Measurements from ENCODE around the gene EXOC7. TPM values are rescaled to one million over a fixed set of nuclear protein-coding genes. Genes with fewer than 3 reads are reported as not detected.

Gene EXOC7
- total and polyA plus RNA-seq, 2 donors (not counting 1 experiment from before 2014, with no cell fraction given), result 66.8 to 88.8 TPM

DNA sequence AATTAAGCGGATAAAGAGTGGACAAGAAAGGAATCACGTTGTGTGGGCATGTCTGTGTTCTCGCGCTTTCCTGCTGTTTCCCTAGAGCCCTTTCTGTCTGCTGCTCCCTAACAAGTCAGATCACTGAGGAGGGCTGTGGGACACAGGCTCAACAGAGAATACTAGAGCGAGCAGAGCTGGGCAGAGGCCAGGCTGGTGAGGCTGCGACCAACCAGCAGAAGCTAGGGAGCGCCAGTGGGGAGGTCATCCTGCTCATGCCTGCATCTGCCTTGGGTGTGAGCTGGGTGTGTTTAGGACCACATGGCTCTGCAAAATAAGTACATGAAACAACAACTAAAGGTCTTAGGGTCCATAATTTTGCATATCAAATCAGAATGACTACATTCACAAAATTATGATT is 49.0 kb upstream of the EXOC7 start:
- Histone ChIP-seq H3K4me1 (ENCODE audit: control insufficient read depth, extremely low read depth, insufficient read depth, low read length) (no peaks in the 10 kb centered on the region), H3K79me2 (ENCODE audit: control insufficient read depth, insufficient read depth, low read length) (no peaks in the 10 kb centered on the region), H4K20me1 (ENCODE audit: control insufficient read depth, extremely low read depth, insufficient read depth, low read length) (no peaks in the 10 kb centered on the region), H3K27me3 (ENCODE audit: control insufficient read depth, insufficient read depth, low read length) (peaks cover 3% of the 10 kb centered on the region), H3K4me3 (replicated peaks in 1 of 4; ENCODE audit: control extremely low read depth in 1 of 4, insufficient read depth in 1 of 4, low read depth in 3 of 4, low read length in 4 of 4) (no peak overlapping the region), H3K27ac (ENCODE audit: insufficient read depth, low read length) (no peak overlapping the region), H3K9me3 (ENCODE audit: control insufficient read depth, insufficient read depth, low read depth, low read length) (no peaks in the 10 kb centered on the region), H3K9ac (ENCODE audit: insufficient read depth, low read length) (no peak overlapping the region), H3K4me2 (ENCODE audit: extremely low read depth, insufficient read depth, low read length) (no peak overlapping the region), H3K36me3 (ENCODE audit: control insufficient read depth, insufficient read depth, low read length) (no peaks in the 10 kb centered on the region), H2AFZ (ENCODE audit: low read length) (no peak overlapping the region)
- DNase-seq (ENCODE audit: low read depth in 2 of 2), result no peak
- TF ChIP-seq, protein P1, sequence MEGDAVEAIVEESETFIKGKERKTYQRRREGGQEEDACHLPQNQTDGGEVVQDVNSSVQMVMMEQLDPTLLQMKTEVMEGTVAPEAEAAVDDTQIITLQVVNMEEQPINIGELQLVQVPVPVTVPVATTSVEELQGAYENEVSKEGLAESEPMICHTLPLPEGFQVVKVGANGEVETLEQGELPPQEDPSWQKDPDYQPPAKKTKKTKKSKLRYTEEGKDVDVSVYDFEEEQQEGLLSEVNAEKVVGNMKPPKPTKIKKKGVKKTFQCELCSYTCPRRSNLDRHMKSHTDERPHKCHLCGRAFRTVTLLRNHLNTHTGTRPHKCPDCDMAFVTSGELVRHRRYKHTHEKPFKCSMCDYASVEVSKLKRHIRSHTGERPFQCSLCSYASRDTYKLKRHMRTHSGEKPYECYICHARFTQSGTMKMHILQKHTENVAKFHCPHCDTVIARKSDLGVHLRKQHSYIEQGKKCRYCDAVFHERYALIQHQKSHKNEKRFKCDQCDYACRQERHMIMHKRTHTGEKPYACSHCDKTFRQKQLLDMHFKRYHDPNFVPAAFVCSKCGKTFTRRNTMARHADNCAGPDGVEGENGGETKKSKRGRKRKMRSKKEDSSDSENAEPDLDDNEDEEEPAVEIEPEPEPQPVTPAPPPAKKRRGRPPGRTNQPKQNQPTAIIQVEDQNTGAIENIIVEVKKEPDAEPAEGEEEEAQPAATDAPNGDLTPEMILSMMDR (conservative IDR thresholded peaks at IDR 0.05 in 1 of 2, IDR thresholded peaks at IDR 0.05 in 1 of 2; ENCODE audit: low read depth in 1 of 2, low read length in 2 of 2), result no peak
- no peak for TF ChIP-seq EZH2 (IDR thresholded peaks at IDR 0.05; ENCODE audit: low read length, missing control alignments)

DNA sequence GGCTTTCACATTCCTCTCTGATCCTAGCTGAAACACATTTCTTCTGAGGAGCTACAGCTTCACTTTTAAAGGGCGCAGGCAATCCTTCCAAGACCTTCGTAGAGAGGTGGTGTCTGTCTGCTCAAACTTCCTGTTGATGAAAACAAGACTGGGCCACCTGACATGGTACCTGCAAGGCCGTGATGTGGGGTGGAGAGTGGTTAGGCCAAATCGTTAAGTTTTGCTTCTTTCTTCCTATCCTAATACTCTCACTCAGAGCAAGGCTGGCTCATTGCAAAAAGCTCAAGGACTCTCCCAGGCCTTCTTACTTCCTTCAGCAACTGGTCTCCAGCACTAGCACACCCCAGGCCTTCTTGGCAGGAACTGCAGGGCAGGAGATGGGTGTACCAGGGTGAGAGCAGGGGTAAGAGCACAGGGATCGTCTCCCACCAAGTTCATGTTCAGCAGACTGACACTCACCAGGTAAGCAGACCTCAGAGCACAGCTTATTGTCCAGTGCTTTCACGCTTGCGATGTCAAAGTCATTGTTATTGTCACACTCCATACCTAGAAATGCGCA is 48.4 kb upstream of the EXOC7 start:
- Histone ChIP-seq H2AFZ (ENCODE audit: low read length) (no peak overlapping the region), H3K27ac (ENCODE audit: insufficient read depth, low read length) (no peak overlapping the region), H3K9ac (ENCODE audit: insufficient read depth, low read length) (no peak overlapping the region), H3K36me3 (ENCODE audit: control insufficient read depth, insufficient read depth, low read length) (no peaks in the 10 kb centered on the region), H3K9me3 (ENCODE audit: control insufficient read depth, insufficient read depth, low read depth, low read length) (no peaks in the 10 kb centered on the region), H3K79me2 (ENCODE audit: control insufficient read depth, insufficient read depth, low read length) (no peaks in the 10 kb centered on the region), H3K4me2 (ENCODE audit: extremely low read depth, insufficient read depth, low read length) (no peak overlapping the region), H3K4me3 (replicated peaks in 1 of 4; ENCODE audit: control extremely low read depth in 1 of 4, insufficient read depth in 1 of 4, low read depth in 3 of 4, low read length in 4 of 4) (no peak overlapping the region), H4K20me1 (ENCODE audit: control insufficient read depth, extremely low read depth, insufficient read depth, low read length) (no peaks in the 10 kb centered on the region), H3K27me3 (ENCODE audit: control insufficient read depth, insufficient read depth, low read length) (peaks cover 2% of the 10 kb centered on the region), H3K4me1 (ENCODE audit: control insufficient read depth, extremely low read depth, insufficient read depth, low read length) (no peaks in the 10 kb centered on the region)
- DNase-seq (ENCODE audit: low read depth in 2 of 2), result no peak
- no peak for TF ChIP-seq EZH2 (IDR thresholded peaks at IDR 0.05; ENCODE audit: low read length, missing control alignments)
- TF ChIP-seq, protein P1 (conservative IDR thresholded peaks at IDR 0.05 in 1 of 2, IDR thresholded peaks at IDR 0.05 in 1 of 2; ENCODE audit: low read depth in 1 of 2, low read length in 2 of 2), result no peak

DNA sequence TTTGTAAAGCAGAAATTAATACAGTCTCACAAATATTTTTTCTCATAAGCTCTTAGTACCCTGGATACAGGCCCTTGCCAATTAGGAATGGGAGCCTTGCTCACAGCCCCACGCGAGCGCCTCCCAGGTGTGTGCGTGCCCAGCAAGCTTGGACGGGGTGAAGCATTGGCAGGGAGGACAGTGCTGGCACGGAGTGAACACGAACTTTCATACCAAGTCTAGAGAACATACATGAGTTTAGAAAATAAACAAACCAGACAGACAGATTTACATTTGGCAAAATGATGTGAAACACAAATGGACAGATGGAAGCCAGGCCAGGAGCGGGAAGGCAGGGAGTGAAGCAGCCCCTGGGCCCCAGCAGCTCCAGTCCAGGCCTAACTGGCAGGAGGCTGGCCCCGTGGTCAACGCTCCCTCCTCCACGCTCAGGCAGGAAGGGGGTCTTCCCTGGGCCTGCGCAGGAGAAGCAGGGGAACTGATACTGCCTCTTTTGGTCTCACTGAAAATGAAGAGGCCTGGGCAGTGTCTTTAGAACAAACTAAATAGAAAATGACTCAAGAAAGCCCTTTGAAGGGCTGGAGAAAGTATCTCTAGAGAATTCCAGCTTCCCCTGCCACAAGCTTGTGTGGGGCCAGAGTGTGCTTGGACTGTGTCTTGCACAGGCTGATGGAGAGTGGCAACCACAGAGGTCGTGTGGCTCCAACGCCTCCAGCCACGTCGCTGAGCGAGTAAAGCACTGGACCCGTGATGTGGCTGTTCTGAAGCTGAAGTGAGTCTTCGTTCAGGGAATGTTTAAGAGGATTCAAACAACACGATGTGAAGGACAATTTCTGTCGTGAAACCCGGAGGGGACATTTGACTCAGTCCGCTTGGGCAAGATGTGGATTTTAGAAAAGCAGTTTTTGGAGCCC is 47.4 kb upstream of the EXOC7 start:
- Histone ChIP-seq H3K79me2 (ENCODE audit: control insufficient read depth, insufficient read depth, low read length) (no peaks in the 10 kb centered on the region), H3K36me3 (ENCODE audit: control insufficient read depth, insufficient read depth, low read length) (no peaks in the 10 kb centered on the region)

More for the DNA sequence above, 47.4 kb upstream of the EXOC7 start:
- H4K20me1 ChIP-seq (ENCODE audit: control insufficient read depth, extremely low read depth, insufficient read depth, low read length), result no peaks in the 10 kb centered on the region
- H3K4me3 ChIP-seq (replicated peaks in 1 of 4; ENCODE audit: control extremely low read depth in 1 of 4, insufficient read depth in 1 of 4, low read depth in 3 of 4, low read length in 4 of 4), result no peak overlapping the region
- H3K9me3 ChIP-seq (ENCODE audit: control insufficient read depth, insufficient read depth, low read depth, low read length), result no peaks in the 10 kb centered on the region
- TF ChIP-seq, protein P1 (conservative IDR thresholded peaks at IDR 0.05 in 1 of 2, IDR thresholded peaks at IDR 0.05 in 1 of 2; ENCODE audit: low read depth in 1 of 2, low read length in 2 of 2), result no peak
- no peak for TF ChIP-seq EZH2 (IDR thresholded peaks at IDR 0.05; ENCODE audit: low read length, missing control alignments)
- no peak overlapping the region for H3K9ac ChIP-seq (ENCODE audit: insufficient read depth, low read length)
- no peak overlapping the region for H2AFZ ChIP-seq (ENCODE audit: low read length)
- H3K4me2 ChIP-seq (ENCODE audit: extremely low read depth, insufficient read depth, low read length), result no peak overlapping the region
- H3K27ac ChIP-seq (ENCODE audit: insufficient read depth, low read length), result no peak overlapping the region
- no peak for DNase-seq (ENCODE audit: low read depth in 2 of 2)
- H3K4me1 ChIP-seq (ENCODE audit: control insufficient read depth, extremely low read depth, insufficient read depth, low read length), result no peaks in the 10 kb centered on the region
- H3K27me3 ChIP-seq (ENCODE audit: control insufficient read depth, insufficient read depth, low read length), result peaks cover 2% of the 10 kb centered on the region

All from fibroblast of lung (primary cell).